Astrocyte of the cerebellum (primary cell): Measurements from ENCODE around the gene MCTP2.

Experiments
- DNase-seq: peaks from one replicate; pipeline ENCODE4 v3.0.0-alpha.2; 2011; ENCODE audit warnings: low read depth
- H3K4me3 ChIP-seq: 2 replicates; pipeline ENCODE4 v1.5.1; 2011; ENCODE audit warnings: mild to moderate bottlenecking, low read depth, low read length, moderate library complexity
- CTCF ChIP-seq: IDR thresholded peaks from 2 replicates; pipeline ENCODE4 v1.5.1; 2012; ENCODE audit warnings: low read length, low read depth, moderate library complexity, mild to moderate bottlenecking; ENCODE audit errors: missing control alignments
- in situ Hi-C: cut with HindIII; loops from 2 replicates; pipeline ENCODE4 v1.10.0; 2017; ENCODE audit warnings: low sequenced_read_pairs

Gene MCTP2

GRCh38 chr15:94351031-94351535 is 119.7 kb downstream of the MCTP2 start:
- no peak overlapping the region for H3K4me3 ChIP-seq
- no peak for DNase-seq
- in situ Hi-C loops = no loop called here
- no peak for TF ChIP-seq CTCF

GRCh38 chr15:94352636-94353487 is 121.5 kb downstream of the MCTP2 start:
- in situ Hi-C loops = no loop called here
- no peak for DNase-seq

GRCh38 chr15:94353488-94353820 is 122.1 kb downstream of the MCTP2 start:
- in situ Hi-C loops = no loop called here
- no peak overlapping the region for H3K4me3 ChIP-seq
- TF ChIP-seq CTCF = no peak
- DNase-seq = no peak

More at GRCh38 chr15:94352636-94353487, 121.5 kb downstream of the MCTP2 start:
- no peak overlapping the region for H3K4me3 ChIP-seq
- TF ChIP-seq CTCF = no peak

- DNase-seq = no peak
- TF ChIP-seq CTCF = no peak
- in situ Hi-C loops = no loop called here
- no peak overlapping the region for H3K4me3 ChIP-seq
Observed at GRCh38 chr15:94354655-94355054, 123.3 kb downstream of the MCTP2 start.

- DNase-seq = no peak
- TF ChIP-seq CTCF = no peak
- in situ Hi-C loops = no loop called here
Observed at GRCh38 chr15:94359716-94360115, 128.4 kb downstream of the MCTP2 start.

GRCh38 chr15:94360251-94360685 is 128.9 kb downstream of the MCTP2 start:
- in situ Hi-C loops = no loop called here
- no peak for DNase-seq
- H3K4me3 ChIP-seq = no peak overlapping the region
- TF ChIP-seq CTCF = no peak

More at GRCh38 chr15:94359716-94360115, 128.4 kb downstream of the MCTP2 start:
- no peak overlapping the region for H3K4me3 ChIP-seq
